ENCODE measurements around the gene AOPEP. TPM values are rescaled to one million over a fixed set of nuclear protein-coding genes. Genes with fewer than 3 reads are reported as not detected.

The AOPEP gene
- total RNA-seq, 4 donors from 2014 or later = 252 to 375 (median 312) TPM

DNA sequence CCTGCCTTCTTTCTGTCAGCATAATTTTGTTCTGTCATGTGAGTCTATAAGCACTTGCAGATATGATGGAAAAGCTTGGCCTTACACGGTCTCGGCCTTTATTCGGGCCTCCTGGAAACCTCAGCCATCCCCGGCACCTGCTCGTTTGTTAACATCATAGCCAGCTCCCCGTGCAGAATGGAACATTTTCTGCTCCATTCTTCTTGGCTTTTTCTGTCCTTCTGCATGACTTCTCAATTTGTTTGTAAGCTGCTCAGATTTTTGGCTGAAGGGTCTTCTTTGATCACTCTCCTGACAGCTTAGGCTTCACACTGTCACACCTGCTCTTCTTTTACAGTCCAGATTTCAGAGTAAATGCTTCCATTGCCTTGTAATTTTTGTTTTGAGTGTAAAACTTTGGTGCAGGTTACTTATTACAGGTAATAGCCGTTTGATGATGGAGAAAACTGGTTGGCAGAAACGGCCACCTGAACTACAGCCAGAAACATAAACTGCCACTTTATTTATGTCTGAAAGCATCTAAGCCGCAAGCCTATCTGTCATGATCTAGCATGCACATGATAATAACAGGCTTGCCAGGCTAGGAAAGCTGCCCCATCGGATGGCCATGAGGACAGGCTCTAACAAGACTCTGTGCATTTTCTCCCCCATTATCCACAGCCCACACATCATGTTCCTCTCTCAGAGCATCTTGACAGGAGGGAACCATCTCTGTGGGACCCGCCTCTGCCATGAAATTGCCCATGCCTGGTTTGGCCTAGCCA, 197.0 kb downstream of the AOPEP start:
- ATAC-seq = no peak
- Histone ChIP-seq H3K27ac (peak overlapping the region; percentile 82 to 90 (median 84)), H3K4me3 (no peak overlapping the region), H3K9me3 (no peaks in the 10 kb centered on the region), H3K27me3 (no peaks in the 10 kb centered on the region), H3K36me3 (no peaks in the 10 kb centered on the region), H3K4me1 (peaks cover 7 to 57% (median 41%) of the 10 kb centered on the region in 3 donors)
- WGBS, 2 donors (ENCODE audit: low coverage in 1 of 2) = 42 to 52% methylated on average over 6 to 9 of the region's 11 CpGs
- TF ChIP-seq POLR2A (IDR thresholded peaks at IDR 0.05) (no peak), POLR2AphosphoS5 (IDR thresholded peaks at IDR 0.05) (no peak), EP300 (IDR thresholded peaks at IDR 0.05) (no peak)
- TF ChIP-seq, protein P1, sequence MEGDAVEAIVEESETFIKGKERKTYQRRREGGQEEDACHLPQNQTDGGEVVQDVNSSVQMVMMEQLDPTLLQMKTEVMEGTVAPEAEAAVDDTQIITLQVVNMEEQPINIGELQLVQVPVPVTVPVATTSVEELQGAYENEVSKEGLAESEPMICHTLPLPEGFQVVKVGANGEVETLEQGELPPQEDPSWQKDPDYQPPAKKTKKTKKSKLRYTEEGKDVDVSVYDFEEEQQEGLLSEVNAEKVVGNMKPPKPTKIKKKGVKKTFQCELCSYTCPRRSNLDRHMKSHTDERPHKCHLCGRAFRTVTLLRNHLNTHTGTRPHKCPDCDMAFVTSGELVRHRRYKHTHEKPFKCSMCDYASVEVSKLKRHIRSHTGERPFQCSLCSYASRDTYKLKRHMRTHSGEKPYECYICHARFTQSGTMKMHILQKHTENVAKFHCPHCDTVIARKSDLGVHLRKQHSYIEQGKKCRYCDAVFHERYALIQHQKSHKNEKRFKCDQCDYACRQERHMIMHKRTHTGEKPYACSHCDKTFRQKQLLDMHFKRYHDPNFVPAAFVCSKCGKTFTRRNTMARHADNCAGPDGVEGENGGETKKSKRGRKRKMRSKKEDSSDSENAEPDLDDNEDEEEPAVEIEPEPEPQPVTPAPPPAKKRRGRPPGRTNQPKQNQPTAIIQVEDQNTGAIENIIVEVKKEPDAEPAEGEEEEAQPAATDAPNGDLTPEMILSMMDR (IDR thresholded peaks at IDR 0.05) = no peak

DNA sequence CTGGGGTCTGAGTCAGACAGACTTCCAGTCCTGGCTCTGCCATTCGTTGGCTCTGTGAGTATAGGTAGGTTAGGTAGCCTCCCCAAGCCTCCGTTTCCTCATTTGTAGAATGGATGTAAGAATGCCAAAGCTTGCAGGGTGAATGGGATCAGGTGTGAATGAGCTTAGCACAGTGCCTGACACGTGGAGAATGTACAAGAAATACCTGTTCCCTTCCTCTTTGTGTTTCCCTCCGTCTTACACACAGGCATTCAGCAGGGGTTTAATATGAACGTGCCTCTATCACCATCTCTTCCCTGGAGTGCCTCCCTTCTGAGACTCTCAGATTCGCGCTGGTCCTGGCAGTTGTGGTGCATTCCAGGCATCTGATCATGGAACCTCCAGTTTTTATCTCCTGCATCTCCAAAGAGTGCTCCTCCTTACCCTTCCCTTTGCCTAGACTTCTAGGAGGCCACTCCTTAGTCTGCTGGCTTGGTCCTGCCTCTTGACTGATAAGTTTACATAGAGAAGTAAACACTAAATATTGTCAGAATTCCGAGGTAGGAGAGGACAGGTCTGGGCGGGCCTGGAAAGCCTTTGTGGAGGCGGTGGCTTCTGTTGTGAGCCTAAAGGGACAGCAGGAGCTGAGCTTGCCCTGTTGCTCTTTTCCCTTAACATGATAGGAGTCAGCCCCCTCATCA, 199.4 kb downstream of the AOPEP start:
- no peaks in the 10 kb centered on the region for H3K36me3 ChIP-seq
- ATAC-seq = no peak
- H3K4me1 ChIP-seq = peaks cover 7 to 42% (median 28%) of the 10 kb centered on the region in 3 donors
- H3K27ac ChIP-seq = no peak overlapping the region
- 88 to 89% methylated on average over 7 to 8 of the region's 10 CpGs for WGBS, 2 donors (ENCODE audit: low coverage in 1 of 2)
- no peak for TF ChIP-seq EP300 (IDR thresholded peaks at IDR 0.05)
- TF ChIP-seq POLR2AphosphoS5 (IDR thresholded peaks at IDR 0.05) = no peak
- TF ChIP-seq, protein P1 (IDR thresholded peaks at IDR 0.05) = no peak
- TF ChIP-seq POLR2A (IDR thresholded peaks at IDR 0.05) = no peak
- no peaks in the 10 kb centered on the region for H3K9me3 ChIP-seq
- no peak overlapping the region for H3K4me3 ChIP-seq
- no peaks in the 10 kb centered on the region for H3K27me3 ChIP-seq

DNA sequence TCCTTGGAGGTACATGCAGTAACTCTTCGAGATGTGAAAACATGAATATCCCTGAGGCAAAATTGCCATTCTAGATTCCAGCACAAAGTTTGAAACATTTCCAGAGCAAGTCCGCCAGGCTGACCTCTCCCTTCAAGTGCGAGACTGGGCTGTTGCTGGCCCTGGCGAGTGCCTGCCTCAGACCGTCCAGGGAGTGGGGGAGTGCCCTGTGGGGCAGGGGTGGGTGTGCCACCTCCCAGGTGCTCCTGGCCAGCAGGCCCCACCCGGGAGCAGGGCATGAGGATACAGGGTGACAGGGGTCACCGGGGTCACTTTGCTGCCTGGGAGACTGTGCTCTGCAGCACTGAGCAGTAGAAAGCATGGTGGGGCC, 199.9 kb downstream of the AOPEP start:
- Histone ChIP-seq H3K4me1 (peaks cover 7 to 36% (median 27%) of the 10 kb centered on the region in 3 donors), H3K36me3 (no peaks in the 10 kb centered on the region), H3K4me3 (no peak overlapping the region), H3K27ac (no peak overlapping the region), H3K9me3 (no peaks in the 10 kb centered on the region), H3K27me3 (no peaks in the 10 kb centered on the region)
- no peak for ATAC-seq
- WGBS, 2 donors (ENCODE audit: low coverage in 1 of 2) = 100% methylated on average over 1 of the region's 7 CpGs; no CpG with 5 or more reads in 1 of the 2 donors
- no peak for TF ChIP-seq POLR2AphosphoS5 (IDR thresholded peaks at IDR 0.05)
- TF ChIP-seq, protein P1 (IDR thresholded peaks at IDR 0.05) = no peak
- TF ChIP-seq POLR2A (IDR thresholded peaks at IDR 0.05) = no peak
- TF ChIP-seq EP300 (IDR thresholded peaks at IDR 0.05) = no peak

DNA sequence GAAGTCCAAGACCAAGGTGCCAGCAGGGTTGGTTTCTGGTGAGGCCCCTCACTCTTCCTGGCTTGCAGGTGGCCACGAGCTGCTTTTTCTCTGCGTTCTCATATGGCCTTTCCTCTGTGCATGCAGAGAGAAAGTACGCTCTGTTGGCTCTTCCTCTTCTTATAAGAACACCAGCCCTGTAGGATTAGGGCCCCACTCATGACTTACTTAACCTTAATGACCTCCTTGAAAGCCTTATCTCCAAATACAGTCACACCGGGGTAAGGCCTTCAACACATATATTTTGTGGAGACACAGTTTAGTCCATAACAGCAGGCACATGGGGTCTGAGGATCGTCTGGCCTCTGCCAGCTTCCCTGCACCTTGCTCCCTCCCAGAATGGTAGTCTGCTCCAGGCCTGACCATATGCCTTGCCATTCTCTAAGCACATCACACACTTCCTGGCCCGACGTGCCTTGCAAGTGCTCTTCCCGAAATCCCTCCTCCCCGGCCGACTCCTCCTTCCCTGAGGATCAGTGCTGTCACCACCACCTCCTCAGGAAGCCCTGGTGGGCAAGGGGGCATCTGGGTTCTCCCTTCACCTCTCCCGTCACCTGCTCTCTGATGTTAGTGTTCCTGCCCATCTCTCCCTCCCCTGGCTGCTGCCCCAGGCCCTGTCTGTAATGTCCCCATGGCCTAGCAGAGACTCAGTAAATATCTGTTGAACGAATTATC, 200.7 kb downstream of the AOPEP start:
- no peaks in the 10 kb centered on the region for H3K9me3 ChIP-seq
- H3K36me3 ChIP-seq = no peaks in the 10 kb centered on the region
- H3K4me3 ChIP-seq = no peak overlapping the region
- no peaks in the 10 kb centered on the region for H3K27me3 ChIP-seq
- H3K4me1 ChIP-seq = peaks cover 0 to 29% (median 19%) of the 10 kb centered on the region in 3 donors
- ATAC-seq = no peak
- 94 to 96% methylated on average over 2 to 10 of the region's 12 CpGs for WGBS, 2 donors (ENCODE audit: low coverage in 1 of 2)
- TF ChIP-seq, protein P1 (IDR thresholded peaks at IDR 0.05) = no peak
- TF ChIP-seq POLR2A (IDR thresholded peaks at IDR 0.05) (no peak), POLR2AphosphoS5 (IDR thresholded peaks at IDR 0.05) (no peak), EP300 (IDR thresholded peaks at IDR 0.05) (no peak)
- H3K27ac ChIP-seq = no peak overlapping the region

Data from gastroesophageal sphincter (tissue), 4 donors.